SK-N-SH (cell line): ENCODE results near the gene NRG3. TPM values are rescaled to one million over a fixed set of nuclear protein-coding genes. Genes with fewer than 3 reads are reported as not detected.

Source experiments
- CTCF ChIA-PET: fragments of 300-600, 350-600 bp; formaldehyde crosslinking; extraction: SDS; loops from one replicate; lab custom pipeline; 2021; lab: Yijun Ruan, JAX
- POLR2A ChIA-PET: fragments of 350-600 bp; sonication (Branson Sonifier 250); formaldehyde crosslinking; extraction: SDS; loops from one replicate; lab custom pipeline; 2020; ENCODE audit warnings: antibody characterized with exemption, inconsistent platforms; lab: Yijun Ruan, JAX
- DNase-seq: peaks from one replicate; pipeline ENCODE4 v3.0.0; 2012
- H2AFZ ChIP-seq: fragments of 200-600 bp; sonication (generic); 2 replicates; pipeline ENCODE4 v1.8.1; 2016; ENCODE audit warnings: antibody characterized with exemption, mild to moderate bottlenecking, low read depth
- H3F3A ChIP-seq: fragments of 200-600 bp; sonication (generic); replicated peaks from 2 replicates; pipeline ENCODE3; 2016; ENCODE audit warnings: antibody characterized with exemption, mild to moderate bottlenecking; ENCODE audit not compliant: insufficient read depth
- H3K27ac ChIP-seq, 2 experiments: fragments of 200-500 bp in 1 of 2; fragments of 200-600 bp in 1 of 2; sonication (Bioruptor generic) in 1 of 2; sonication (generic), shearing (Covaris generic) in 1 of 2; 2 replicates each; pipeline versions ENCODE4 v1.5.1 to v1.6.1; 2014 to 2016; ENCODE audit warnings: low read depth in 2 of 2, inconsistent platforms in 1 of 2, low read length in 1 of 2, mild to moderate bottlenecking in 1 of 2, mixed read lengths in 1 of 2
- H3K27me3 ChIP-seq: fragments of 200-600 bp; sonication (generic), shearing (Covaris generic); 2 replicates; pipeline ENCODE4 v1.6.1; 2016; ENCODE audit warnings: mixed run types; ENCODE audit not compliant: insufficient read depth
- H3K36me3 ChIP-seq, 2 experiments: fragments of 200-500 bp in 1 of 2; fragments of 200-600 bp in 1 of 2; sonication (Bioruptor generic) in 1 of 2; sonication (generic) in 1 of 2; replicated peaks in 1 of 2; 2 replicates each; pipeline versions ENCODE3 to v1.5.1; 2014 to 2016; ENCODE audit warnings: low read length in 1 of 2, mild to moderate bottlenecking in 1 of 2; ENCODE audit not compliant: insufficient read depth in 2 of 2, control insufficient read depth in 1 of 2
- H3K4me1 ChIP-seq, 2 experiments: fragments of 200-500 bp in 1 of 2; fragments of 200-600 bp in 1 of 2; sonication (Bioruptor generic) in 1 of 2; sonication (generic), shearing (Covaris generic) in 1 of 2; 2 replicates each; pipeline versions ENCODE4 v1.5.1 to v1.6.1; 2014 to 2016; ENCODE audit warnings: low read depth in 1 of 2, low read length in 1 of 2, mixed run types in 1 of 2; ENCODE audit not compliant: insufficient read depth in 2 of 2, control insufficient read depth in 1 of 2
- H3K4me2 ChIP-seq: fragments of 200-600 bp; sonication (generic), shearing (Covaris generic); 2 replicates; pipeline ENCODE4 v1.6.1; 2017; ENCODE audit warnings: mixed run types
- H3K4me3 ChIP-seq, 2 experiments: fragments of 200-500 bp in 1 of 2; fragments of 200-600 bp in 1 of 2; sonication (Bioruptor generic) in 1 of 2; sonication (generic), shearing (Covaris generic) in 1 of 2; 2 replicates each; pipeline versions ENCODE4 v1.5.1 to v1.8.1; 2014 to 2016; ENCODE audit warnings: low read depth in 2 of 2, inconsistent platforms in 1 of 2, low read length in 1 of 2, mild to moderate bottlenecking in 1 of 2, mixed read lengths in 1 of 2, moderate library complexity in 1 of 2
- H3K79me2 ChIP-seq: fragments of 200-600 bp; sonication (generic); 2 replicates; pipeline ENCODE4 v1.8.1; 2017; ENCODE audit warnings: mild to moderate bottlenecking; ENCODE audit not compliant: insufficient read depth
- H3K9ac ChIP-seq: fragments of 200-600 bp; sonication (generic); 2 replicates; pipeline ENCODE4 v1.6.1; 2017; ENCODE audit warnings: mixed run types
- H3K9me2 ChIP-seq: fragments of 200-600 bp; sonication (generic); 2 replicates; pipeline ENCODE4 v1.6.1; 2017; ENCODE audit warnings: mixed run types
- H3K9me3 ChIP-seq: fragments of 200-600 bp; sonication (generic); 2 replicates; pipeline ENCODE4 v1.6.1; 2017; ENCODE audit warnings: mixed run types, mild to moderate bottlenecking, moderate library complexity
- H4K20me1 ChIP-seq: fragments of 200-600 bp; sonication (generic); 2 replicates; pipeline ENCODE4 v1.6.1; 2017; ENCODE audit warnings: mild to moderate bottlenecking, mixed run types; ENCODE audit not compliant: insufficient read depth
- CHD2 ChIP-seq: fragments of 150-350 bp; IDR thresholded peaks from 2 replicates; pipeline ENCODE4 v1.6.1; 2018; ENCODE audit warnings: low read length; ENCODE audit not compliant: partially characterized antibody
- EP300 ChIP-seq, 2 experiments: IDR thresholded peaks; 2 replicates each; pipeline versions ENCODE4 v1.4.0 to v1.6.1; 2012; ENCODE audit warnings: borderline replicate concordance in 1 of 2, low read depth in 1 of 2, low read length in 1 of 2
- FOSL2 ChIP-seq: IDR thresholded peaks from 2 replicates; pipeline ENCODE4 v1.4.0; 2012; ENCODE audit warnings: low read depth, mild to moderate bottlenecking, moderate library complexity, borderline replicate concordance
- FOXJ3 ChIP-seq: sonication (generic); formaldehyde crosslinking; IDR thresholded peaks from 2 replicates; pipeline ENCODE4 v1.5.1; 2020; ENCODE audit warnings: mild to moderate bottlenecking, missing genetic modification reagents
- FOXM1 ChIP-seq: IDR thresholded peaks from 2 replicates; pipeline ENCODE4 v1.4.0; 2012; ENCODE audit warnings: low read depth, mild to moderate bottlenecking
- GABPA ChIP-seq: IDR thresholded peaks from 2 replicates; pipeline ENCODE4 v1.4.0; 2012; ENCODE audit warnings: low read depth, mild to moderate bottlenecking
- GATA2 ChIP-seq: sonication (generic); formaldehyde crosslinking; IDR thresholded peaks from 2 replicates; pipeline ENCODE4 v1.5.0; 2020; ENCODE audit warnings: mild to moderate bottlenecking, missing genetic modification reagents
- MEF2A ChIP-seq: IDR thresholded peaks from 2 replicates; pipeline ENCODE4 v1.4.0; 2012; ENCODE audit warnings: low read depth, borderline replicate concordance
- MXI1 ChIP-seq: IDR thresholded peaks from 2 replicates; pipeline ENCODE4 v1.6.1; 2012; ENCODE audit warnings: mild to moderate bottlenecking, low read depth, low read length, improper control_type of control experiment
- NRF1 ChIP-seq: IDR thresholded peaks from 2 replicates; pipeline ENCODE4 v1.6.1; 2012; ENCODE audit warnings: low read depth, mild to moderate bottlenecking, low read length
- RAD21 ChIP-seq: IDR thresholded peaks from 2 replicates; pipeline ENCODE4 v1.6.1; 2012; ENCODE audit warnings: mild to moderate bottlenecking, low read length
- RCOR1 ChIP-seq: fragments of 150-350 bp; IDR thresholded peaks from 2 replicates; pipeline ENCODE4 v1.6.1; 2017; ENCODE audit warnings: antibody characterized with exemption, low read length
- SMC3 ChIP-seq: IDR thresholded peaks from 2 replicates; pipeline ENCODE4 v1.6.1; 2012; ENCODE audit warnings: low read depth, low read length, improper control_type of control experiment
- TAF1 ChIP-seq: IDR thresholded peaks from 2 replicates; pipeline ENCODE4 v1.6.1; 2012; ENCODE audit warnings: low read depth, mild to moderate bottlenecking, low read length, moderate library complexity, borderline replicate concordance
- TCF12 ChIP-seq: IDR thresholded peaks from 2 replicates; pipeline ENCODE4 v1.4.0; 2012
- YY1 ChIP-seq: IDR thresholded peaks from 2 replicates; pipeline ENCODE4 v1.4.0; 2012; ENCODE audit warnings: low read depth, mild to moderate bottlenecking
- WGBS: methylation state at CpG from one replicate; pipeline ENCODE4 v1.1.6; 2017; ENCODE audit warnings: low lambda C conversion rate; 5-methylcytosine and 5-hydroxymethylcytosine counted together
- polyA plus RNA-seq, 3 experiments: library from polyadenylated mRNA; depleted of rRNA; stranded (reverse); fragments of >200 nt; gene quantifications; 2 replicates each; pipeline ENCODE4 v1.2.3, GENCODE V29; 2012
- TF ChIP-seq, protein P1 (sequence below): IDR thresholded peaks from 2 replicates; pipeline ENCODE4 v1.4.0; 2012; ENCODE audit warnings: low read depth, borderline replicate concordance
- TF ChIP-seq, protein P2 (sequence below): fragments of 150-350 bp; IDR thresholded peaks from 2 replicates; pipeline ENCODE4 v1.6.1; 2016; ENCODE audit warnings: mild to moderate bottlenecking, low read depth, low read length
- TF ChIP-seq, protein P3 (sequence below): IDR thresholded peaks from 2 replicates; pipeline ENCODE4 v1.4.0; 2012; ENCODE audit warnings: low read depth, borderline replicate concordance
- TF ChIP-seq, protein P4 (sequence below): IDR thresholded peaks from 2 replicates; pipeline ENCODE4; 2012
- TF ChIP-seq, protein P5 (sequence below): fragments of 200-600 bp; sonication (generic); IDR thresholded peaks from 2 replicates; pipeline ENCODE4 v1.6.1; 2017; ENCODE audit warnings: antibody characterized with exemption, mild to moderate bottlenecking, moderate library complexity
- TF ChIP-seq, protein P6 (sequence below): IDR thresholded peaks from 2 replicates; pipeline ENCODE4 v1.4.0; 2012; ENCODE audit warnings: low read depth

NRG3 gene
- polyA plus RNA-seq, 1 of the 3 experiments (the other 2 are of a cell fraction) = 0.03 TPM

DNA sequence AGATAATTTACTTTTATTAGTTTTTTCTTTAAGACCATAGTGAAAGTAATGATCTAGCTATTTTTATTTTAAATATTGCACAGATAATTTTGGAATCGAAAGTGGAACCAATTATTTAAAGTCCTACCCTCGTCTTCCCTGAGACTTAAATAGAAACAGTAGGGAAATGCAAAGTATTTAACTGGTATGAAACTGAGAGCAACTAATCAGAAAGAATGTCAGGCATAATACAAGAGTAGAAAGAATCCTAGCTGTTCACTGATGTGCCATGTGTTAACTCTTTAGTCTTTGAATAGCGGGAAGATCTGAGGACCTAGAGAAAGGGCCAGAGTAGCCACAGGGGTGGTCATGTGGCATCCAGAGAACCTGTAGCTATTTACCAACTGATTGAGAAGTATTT lies 630.0 kb downstream of the NRG3 start:
- Histone ChIP-seq H3K9me2 (no peaks in the 10 kb centered on the region), H3K9ac (no peak overlapping the region), H3K4me1 (no peaks in the 10 kb centered on the region; a peak in 1 of 4 replicates), H3K27ac (no peak overlapping the region), H3K36me3 (no peaks in the 10 kb centered on the region), H4K20me1 (no peaks in the 10 kb centered on the region), H3K9me3 (no peaks in the 10 kb centered on the region), H3K79me2 (no peaks in the 10 kb centered on the region), H3K27me3 (no peaks in the 10 kb centered on the region), H2AFZ (no peak overlapping the region), H3K4me2 (no peak overlapping the region), H3K4me3 (no peak overlapping the region), H3F3A (no peaks in the 10 kb centered on the region)
- CTCF ChIA-PET = interaction anchor here (1.0 kb wide), 1 partner anchor 32 kb away, joined by 4 read pairs; no protein-coding TSS in a partner anchor
- POLR2A ChIA-PET = no interaction called here
- WGBS = 52% methylated on average over 3 of the region's 3 CpGs
- no peak for DNase-seq
- TF ChIP-seq NRF1 = no peak
- no peak for TF ChIP-seq CHD2
- TF ChIP-seq, protein P1, sequence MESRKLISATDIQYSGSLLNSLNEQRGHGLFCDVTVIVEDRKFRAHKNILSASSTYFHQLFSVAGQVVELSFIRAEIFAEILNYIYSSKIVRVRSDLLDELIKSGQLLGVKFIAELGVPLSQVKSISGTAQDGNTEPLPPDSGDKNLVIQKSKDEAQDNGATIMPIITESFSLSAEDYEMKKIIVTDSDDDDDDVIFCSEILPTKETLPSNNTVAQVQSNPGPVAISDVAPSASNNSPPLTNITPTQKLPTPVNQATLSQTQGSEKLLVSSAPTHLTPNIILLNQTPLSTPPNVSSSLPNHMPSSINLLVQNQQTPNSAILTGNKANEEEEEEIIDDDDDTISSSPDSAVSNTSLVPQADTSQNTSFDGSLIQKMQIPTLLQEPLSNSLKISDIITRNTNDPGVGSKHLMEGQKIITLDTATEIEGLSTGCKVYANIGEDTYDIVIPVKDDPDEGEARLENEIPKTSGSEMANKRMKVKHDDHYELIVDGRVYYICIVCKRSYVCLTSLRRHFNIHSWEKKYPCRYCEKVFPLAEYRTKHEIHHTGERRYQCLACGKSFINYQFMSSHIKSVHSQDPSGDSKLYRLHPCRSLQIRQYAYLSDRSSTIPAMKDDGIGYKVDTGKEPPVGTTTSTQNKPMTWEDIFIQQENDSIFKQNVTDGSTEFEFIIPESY = no peak
- TF ChIP-seq, protein P2, sequence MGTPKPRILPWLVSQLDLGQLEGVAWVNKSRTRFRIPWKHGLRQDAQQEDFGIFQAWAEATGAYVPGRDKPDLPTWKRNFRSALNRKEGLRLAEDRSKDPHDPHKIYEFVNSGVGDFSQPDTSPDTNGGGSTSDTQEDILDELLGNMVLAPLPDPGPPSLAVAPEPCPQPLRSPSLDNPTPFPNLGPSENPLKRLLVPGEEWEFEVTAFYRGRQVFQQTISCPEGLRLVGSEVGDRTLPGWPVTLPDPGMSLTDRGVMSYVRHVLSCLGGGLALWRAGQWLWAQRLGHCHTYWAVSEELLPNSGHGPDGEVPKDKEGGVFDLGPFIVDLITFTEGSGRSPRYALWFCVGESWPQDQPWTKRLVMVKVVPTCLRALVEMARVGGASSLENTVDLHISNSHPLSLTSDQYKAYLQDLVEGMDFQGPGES = no peak
- no peak for TF ChIP-seq FOXJ3 (CRISPR knock-in tag)

DNA sequence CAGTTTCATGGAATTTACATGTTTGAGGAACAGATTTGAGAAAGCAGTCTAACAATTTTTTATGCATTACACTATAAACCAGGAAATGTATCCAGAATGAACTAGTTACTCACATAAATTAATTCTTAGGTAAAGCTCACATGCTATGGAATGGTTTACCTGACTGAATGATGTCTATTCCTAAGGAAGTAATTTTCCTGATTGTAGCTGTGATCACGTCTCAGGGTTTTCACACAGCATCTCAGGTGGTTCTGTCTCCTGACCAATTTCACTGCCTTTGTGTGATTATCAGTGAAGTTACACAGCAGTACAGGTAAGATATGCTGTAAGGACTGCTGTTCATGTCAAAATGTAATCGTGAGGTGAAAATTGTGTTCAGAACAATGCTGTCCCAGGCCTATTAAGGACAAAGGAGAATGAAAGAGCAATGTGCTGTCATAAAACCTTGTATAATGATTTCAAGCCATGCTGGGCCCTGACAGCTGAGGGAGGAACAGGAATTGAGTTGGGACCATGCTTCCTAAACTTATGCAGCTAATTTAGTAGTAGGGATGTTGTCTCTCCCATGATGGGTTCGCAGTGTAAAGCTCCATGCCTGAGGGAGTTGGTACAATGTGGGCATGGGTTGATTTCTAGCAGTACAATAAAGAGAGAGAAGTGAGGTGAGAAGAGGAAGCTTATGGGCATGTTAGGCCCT lies 631.8 kb downstream of the NRG3 start:
- no peak overlapping the region for H3K27ac ChIP-seq
- no peaks in the 10 kb centered on the region for H3F3A ChIP-seq
- no peaks in the 10 kb centered on the region for H3K9me2 ChIP-seq
- H3K4me3 ChIP-seq = no peak overlapping the region
- 63% methylated on average over 3 of the region's 3 CpGs for WGBS
- no peaks in the 10 kb centered on the region for H3K36me3 ChIP-seq
- no peak for DNase-seq
- no peaks in the 10 kb centered on the region for H4K20me1 ChIP-seq
- ChIA-PET CTCF (no interaction called here), POLR2A (no interaction called here)
- no peaks in the 10 kb centered on the region for H3K9me3 ChIP-seq
- no peaks in the 10 kb centered on the region for H3K27me3 ChIP-seq
- H3K4me1 ChIP-seq = no peaks in the 10 kb centered on the region; a peak in 1 of 4 replicates
- H3K79me2 ChIP-seq = no peaks in the 10 kb centered on the region
- H2AFZ ChIP-seq = no peak overlapping the region
- H3K4me2 ChIP-seq = no peak overlapping the region
- no peak overlapping the region for H3K9ac ChIP-seq
- TF ChIP-seq, protein P3, sequence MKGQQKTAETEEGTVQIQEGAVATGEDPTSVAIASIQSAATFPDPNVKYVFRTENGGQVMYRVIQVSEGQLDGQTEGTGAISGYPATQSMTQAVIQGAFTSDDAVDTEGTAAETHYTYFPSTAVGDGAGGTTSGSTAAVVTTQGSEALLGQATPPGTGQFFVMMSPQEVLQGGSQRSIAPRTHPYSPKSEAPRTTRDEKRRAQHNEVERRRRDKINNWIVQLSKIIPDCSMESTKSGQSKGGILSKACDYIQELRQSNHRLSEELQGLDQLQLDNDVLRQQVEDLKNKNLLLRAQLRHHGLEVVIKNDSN = no peak
- TF ChIP-seq MXI1 (no peak), GABPA (no peak), RAD21 (no peak), FOXM1 (no peak), SMC3 (no peak), EP300 (IDR thresholded peaks at IDR 0.05; ENCODE audit: borderline replicate concordance in 1 of 2, low read depth in 1 of 2, low read length in 1 of 2) (no peak), FOSL2 (no peak), GATA2 (CRISPR knock-in tag) (no peak), TCF12 (no peak), YY1 (no peak), NRF1 (no peak), TAF1 (no peak), RCOR1 (no peak), MEF2A (no peak)
- TF ChIP-seq, protein P4, sequence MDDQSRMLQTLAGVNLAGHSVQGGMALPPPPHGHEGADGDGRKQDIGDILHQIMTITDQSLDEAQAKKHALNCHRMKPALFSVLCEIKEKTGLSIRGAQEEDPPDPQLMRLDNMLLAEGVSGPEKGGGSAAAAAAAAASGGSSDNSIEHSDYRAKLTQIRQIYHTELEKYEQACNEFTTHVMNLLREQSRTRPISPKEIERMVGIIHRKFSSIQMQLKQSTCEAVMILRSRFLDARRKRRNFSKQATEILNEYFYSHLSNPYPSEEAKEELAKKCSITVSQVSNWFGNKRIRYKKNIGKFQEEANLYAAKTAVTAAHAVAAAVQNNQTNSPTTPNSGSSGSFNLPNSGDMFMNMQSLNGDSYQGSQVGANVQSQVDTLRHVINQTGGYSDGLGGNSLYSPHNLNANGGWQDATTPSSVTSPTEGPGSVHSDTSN = no peak
- TF ChIP-seq, protein P5, sequence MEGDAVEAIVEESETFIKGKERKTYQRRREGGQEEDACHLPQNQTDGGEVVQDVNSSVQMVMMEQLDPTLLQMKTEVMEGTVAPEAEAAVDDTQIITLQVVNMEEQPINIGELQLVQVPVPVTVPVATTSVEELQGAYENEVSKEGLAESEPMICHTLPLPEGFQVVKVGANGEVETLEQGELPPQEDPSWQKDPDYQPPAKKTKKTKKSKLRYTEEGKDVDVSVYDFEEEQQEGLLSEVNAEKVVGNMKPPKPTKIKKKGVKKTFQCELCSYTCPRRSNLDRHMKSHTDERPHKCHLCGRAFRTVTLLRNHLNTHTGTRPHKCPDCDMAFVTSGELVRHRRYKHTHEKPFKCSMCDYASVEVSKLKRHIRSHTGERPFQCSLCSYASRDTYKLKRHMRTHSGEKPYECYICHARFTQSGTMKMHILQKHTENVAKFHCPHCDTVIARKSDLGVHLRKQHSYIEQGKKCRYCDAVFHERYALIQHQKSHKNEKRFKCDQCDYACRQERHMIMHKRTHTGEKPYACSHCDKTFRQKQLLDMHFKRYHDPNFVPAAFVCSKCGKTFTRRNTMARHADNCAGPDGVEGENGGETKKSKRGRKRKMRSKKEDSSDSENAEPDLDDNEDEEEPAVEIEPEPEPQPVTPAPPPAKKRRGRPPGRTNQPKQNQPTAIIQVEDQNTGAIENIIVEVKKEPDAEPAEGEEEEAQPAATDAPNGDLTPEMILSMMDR = no peak
- TF ChIP-seq, protein P6, sequence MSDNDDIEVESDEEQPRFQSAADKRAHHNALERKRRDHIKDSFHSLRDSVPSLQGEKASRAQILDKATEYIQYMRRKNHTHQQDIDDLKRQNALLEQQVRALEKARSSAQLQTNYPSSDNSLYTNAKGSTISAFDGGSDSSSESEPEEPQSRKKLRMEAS = no peak
